ENCODE results near the gene SYNE2.

DNA sequence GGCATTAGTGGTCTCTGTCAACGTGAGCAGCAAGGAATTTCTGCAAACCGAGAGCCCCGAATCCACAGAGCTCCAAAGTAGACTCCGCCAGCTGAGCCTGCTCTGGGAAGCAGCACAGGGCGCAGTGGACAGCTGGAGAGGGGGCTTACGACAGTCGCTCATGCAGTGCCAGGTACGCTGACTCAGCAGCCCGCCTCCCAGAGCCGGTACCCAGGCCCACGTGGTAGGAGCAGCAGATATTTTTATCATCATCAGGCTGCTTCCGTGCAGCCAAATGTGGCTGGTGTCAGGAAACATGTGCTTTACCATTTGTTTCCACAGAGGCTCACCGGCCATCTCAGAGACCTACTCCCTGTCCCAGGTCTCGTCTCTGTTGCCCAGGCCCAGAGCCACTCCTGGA, 367.7 kb downstream of the SYNE2 start:
- TF ChIP-seq, protein P1, sequence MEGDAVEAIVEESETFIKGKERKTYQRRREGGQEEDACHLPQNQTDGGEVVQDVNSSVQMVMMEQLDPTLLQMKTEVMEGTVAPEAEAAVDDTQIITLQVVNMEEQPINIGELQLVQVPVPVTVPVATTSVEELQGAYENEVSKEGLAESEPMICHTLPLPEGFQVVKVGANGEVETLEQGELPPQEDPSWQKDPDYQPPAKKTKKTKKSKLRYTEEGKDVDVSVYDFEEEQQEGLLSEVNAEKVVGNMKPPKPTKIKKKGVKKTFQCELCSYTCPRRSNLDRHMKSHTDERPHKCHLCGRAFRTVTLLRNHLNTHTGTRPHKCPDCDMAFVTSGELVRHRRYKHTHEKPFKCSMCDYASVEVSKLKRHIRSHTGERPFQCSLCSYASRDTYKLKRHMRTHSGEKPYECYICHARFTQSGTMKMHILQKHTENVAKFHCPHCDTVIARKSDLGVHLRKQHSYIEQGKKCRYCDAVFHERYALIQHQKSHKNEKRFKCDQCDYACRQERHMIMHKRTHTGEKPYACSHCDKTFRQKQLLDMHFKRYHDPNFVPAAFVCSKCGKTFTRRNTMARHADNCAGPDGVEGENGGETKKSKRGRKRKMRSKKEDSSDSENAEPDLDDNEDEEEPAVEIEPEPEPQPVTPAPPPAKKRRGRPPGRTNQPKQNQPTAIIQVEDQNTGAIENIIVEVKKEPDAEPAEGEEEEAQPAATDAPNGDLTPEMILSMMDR (IDR thresholded peaks at IDR 0.05), result no peak
- TF ChIP-seq EZH2 (IDR thresholded peaks at IDR 0.05) (no peak), EZH2phosphoT487 (IDR thresholded peaks at IDR 0.05) (no peak)

All from neural progenitor cell (in vitro differentiated cells).